ENCODE data around the gene TCFL5.

TCFL5 gene

DNA sequence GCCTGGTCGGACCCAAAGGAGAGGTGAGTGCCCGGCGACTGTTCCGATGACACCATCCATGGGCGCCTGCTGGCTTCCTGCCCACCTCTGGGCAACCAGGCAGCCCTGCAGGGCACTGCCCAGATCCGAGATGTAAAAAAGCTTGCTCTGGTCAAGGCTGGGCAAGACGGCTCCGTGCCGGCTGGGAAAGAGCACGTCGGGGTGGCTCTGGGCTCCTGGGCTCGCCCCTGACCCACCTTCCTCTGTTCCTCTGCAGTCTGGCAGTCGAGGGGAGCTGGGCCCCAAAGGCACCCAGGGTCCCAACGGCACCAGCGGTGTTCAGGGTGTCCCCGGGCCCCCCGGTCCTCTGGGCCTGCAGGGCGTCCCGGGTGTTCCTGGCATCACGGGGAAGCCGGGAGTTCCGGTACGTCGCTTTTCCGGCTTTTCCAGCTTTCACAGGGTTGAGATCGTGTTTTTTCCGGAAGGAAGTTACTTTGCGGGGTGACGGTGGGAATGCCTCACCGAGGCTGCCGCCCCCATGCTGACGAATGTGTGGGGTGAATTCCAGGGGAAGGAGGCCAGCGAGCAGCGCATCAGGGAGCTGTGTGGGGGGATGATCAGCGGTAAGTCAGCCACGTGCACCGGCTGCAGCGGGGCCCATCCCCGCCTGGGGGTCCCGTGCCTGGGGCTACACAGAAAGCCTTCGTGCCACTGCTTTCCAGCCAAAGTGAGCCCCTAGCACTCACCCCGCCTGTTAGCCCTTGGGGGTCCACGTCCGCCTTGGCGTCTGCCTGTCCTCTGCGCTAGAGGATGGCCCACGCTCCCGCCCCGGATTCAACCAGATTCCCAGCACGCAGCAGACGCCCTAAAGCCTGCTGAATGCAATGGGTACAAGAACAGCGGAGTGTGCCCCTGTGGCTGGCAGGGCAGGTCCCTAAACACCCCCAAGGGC lies 25.4 kb downstream of the TCFL5 start:
- FAIRE-seq (no peak), DNase-seq (ENCODE audit: low spot score) (no peak)

DNA sequence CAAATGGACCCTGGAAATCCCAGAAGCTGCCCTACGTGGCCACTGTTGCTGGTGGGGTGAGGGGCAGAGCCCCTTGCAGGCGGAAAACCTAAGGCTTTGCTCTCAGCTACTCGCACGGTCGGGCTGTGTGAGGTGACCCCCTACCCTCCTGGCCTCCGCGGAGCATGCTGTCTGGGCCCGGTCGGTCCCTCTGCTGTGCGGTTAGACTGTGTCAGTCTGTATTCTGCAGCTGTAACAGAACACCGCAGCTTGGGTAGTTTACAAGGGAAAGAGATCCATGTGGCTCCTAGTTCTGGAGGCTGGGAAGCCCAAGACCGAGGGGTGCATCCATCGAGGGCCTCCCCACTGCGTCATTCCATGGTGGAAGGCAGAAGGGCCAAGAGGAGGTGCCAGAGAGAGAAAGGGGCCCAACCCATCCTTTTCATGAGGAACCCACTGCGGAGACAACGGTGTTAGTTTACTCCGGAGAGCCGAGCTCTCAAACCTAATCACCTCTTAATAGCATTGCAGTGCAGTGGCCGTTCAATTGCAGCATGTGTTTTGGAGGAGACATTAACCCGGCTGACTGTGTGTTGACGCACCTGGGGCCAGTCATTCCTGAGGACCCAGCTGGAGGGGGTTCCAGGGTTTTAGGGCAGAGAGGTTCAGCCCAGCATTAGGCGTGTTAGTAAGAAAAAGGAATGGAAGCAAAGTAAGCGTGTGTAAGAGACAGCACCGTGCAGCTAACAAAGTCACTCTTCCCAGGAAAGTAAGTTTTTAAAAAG lies 26.5 kb downstream of the TCFL5 start:
- DNase-seq (ENCODE audit: low spot score): no peak
- FAIRE-seq: no peak

DNA sequence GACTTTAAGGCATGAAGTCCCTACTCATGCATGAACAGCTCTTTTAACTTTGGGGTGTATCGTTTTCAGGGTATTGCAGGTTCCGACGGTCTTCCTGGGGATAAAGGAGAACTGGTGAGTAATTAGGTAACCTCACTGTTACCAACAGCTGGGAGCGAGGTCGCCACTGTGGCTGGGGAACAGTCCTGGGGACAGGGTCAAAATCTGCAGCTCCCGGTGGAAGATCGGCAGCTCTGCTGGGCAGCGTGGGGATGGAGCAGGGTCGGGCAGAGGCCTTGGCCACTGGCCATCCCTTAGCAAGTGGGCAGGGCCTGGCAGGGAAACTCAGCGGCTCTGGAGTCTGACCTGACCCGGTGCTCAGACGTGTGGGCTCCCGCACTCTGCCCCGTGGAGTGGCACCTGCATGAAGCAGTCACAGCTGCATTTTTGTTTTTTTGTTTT lies 28.7 kb downstream of the TCFL5 start:
- FAIRE-seq (no peak), DNase-seq (ENCODE audit: low spot score) (no peak)

DNA sequence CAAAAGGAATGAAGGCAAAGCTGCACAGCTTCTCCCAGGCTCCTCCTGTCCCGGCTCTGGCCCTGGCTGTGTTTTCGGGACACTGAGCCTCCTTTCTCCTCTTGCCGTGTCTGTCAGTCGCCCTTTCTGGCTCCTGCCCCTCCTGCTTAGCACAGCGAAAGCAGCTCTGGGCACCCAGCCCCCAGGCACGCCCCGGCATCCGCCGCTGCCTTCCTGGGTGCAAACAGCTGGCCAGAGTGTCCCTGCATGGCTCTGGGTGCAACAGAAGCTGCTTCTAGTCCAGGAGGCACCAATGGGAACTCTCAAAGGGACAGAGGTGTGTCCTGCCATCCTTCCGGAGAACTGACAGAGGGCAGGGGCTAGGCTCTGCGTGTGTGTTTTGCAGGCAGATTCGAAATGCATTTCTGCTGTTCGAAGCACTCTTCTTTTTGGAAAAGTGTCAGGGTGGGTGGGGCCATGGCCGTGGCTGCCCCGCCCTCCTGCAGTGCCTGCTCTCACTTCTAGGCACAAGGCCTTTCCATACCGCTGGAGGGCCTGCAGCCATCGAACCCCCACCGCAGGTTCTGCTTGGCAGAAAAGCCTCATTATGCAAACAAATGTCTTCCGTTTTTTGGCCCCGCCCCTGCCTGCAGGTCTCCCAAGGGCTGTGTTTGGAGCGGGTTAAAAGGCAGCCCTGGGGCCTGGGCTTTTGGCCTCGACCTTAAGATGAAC lies 29.3 kb downstream of the TCFL5 start:
- no peak for DNase-seq (ENCODE audit: low spot score)
- FAIRE-seq: no peak

DNA sequence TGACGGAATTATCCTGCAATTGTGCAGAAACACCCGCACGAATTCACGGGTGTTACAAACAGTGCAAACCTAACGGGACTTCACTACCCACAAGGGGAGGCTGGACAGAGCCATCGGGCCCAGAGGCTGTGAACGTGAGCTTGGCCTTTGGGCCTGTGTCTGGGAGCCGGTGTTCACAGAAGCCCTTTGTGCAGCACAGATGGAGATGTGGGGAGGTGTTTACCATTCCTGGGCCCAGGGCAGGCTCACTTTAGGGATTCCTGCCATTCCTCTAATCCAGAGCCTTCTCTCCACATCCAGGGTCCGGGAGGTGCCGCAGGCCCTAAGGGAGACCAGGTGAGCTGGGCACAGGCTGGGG lies 29.8 kb downstream of the TCFL5 start:
- DNase-seq (ENCODE audit: low spot score) (no peak), FAIRE-seq (no peak)

DNA sequence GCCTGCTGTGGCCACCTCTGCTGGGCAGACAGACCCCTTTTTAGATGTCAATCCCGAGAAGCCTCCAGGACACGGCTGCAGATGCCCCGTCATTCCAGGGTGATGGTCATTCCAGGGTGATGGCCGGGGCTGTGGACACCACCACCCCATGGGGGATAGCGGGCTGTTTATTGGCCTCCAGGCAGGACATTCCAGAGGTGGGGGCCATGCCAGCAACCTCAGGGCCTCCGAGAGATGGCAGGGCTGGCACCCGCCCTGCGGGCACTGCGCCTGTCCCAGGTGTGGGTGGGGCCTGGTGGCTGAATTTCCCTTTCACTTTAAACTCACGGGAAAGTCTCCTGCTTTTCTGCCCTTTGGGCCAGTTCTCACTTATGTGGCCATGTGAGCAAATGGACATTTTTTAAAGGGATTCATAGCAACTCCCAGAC lies 30.2 kb downstream of the TCFL5 start:
- no peak for FAIRE-seq
- no peak for DNase-seq (ENCODE audit: low spot score)

DNA sequence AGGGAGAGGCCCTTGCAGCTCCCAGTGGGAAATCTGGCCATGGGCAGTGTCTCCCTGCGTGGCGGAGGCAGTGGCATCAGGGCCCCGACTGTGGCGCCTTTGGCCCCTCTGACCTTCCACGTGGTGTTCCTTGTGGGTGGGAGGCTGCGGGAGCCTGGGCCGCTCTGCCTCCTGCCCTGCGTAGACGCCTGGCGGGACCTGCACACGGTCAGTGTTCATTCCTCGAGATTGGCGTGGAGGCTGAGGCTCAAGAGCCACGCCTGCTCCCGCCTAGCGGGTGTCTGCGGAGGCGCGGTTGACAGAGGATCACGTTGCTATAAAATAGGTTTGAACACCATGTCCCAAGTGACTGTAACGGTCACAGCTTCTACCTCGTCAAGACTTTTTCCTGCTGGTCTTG lies 30.8 kb downstream of the TCFL5 start:
- DNase-seq (ENCODE audit: low spot score): no peak
- FAIRE-seq: no peak

DNA sequence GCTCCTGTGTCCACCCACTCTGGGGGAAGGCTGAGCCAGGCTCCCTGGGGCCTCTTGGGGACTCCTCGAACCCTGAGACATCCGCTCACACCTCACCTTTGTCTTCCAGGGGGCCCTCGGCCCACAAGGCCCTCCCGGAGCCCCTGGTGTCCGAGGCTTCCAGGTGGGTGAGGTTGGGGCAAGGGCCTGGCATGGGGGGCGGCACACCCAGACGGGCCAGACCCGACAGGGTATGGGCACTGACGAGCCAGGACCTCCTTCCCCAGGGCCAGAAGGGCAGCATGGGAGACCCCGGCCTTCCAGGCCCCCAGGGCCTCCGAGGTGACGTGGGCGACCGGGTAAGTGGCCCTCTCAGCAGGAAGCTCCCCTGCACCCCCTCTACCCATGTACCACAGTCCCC lies 31.4 kb downstream of the TCFL5 start:
- no peak for DNase-seq (ENCODE audit: low spot score)
- FAIRE-seq: no peak

DNA sequence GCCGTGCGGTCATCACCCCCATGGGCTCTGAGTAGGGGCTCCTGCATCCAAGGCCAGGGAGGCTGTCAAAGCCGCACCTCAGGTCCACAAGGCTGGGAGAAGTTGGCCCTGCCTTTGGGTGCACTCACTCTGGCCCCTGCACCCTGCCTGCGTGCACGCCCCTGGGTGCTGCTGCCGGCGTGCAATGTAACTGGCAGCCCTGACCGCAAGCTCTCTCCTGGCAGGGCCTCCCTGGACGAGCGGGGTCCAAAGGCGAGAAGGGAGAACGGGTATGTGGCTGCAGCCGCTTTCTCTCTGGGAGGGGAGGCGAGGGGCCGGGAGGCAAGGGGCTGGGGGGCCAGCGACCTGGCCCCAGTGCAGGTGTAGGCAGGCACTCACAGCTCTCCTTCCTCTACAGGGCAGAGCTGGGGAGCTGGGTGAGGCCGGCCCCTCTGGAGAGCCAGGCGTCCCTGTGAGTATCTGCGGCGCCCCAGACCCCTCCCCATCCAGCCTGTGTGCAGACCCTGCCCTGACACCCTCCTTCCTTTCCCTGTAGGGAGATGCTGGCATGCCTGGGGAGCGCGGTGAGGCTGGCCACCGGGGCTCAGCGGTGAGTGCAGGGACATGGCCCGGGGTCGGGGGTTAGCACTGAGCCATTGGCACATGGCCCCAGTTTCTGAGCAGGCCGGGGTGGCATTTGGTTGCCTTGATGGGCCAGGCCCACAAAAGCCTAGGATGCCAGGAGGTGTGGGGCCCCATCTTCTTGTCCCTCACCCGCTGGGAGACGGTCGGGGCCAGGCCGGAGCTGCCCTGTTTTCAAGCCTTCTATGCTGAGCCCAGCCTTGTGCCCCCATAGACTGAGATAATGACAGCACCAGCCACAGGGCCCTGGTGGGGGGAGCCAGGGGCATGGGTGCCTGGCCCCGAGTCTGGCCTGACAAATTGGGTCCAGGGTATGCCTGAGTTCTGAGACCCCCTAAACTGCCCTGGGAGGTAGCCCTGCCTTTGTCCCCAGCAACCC lies 32.1 kb downstream of the TCFL5 start:
- no peak for DNase-seq (ENCODE audit: low spot score)
- FAIRE-seq: no peak

DNA sequence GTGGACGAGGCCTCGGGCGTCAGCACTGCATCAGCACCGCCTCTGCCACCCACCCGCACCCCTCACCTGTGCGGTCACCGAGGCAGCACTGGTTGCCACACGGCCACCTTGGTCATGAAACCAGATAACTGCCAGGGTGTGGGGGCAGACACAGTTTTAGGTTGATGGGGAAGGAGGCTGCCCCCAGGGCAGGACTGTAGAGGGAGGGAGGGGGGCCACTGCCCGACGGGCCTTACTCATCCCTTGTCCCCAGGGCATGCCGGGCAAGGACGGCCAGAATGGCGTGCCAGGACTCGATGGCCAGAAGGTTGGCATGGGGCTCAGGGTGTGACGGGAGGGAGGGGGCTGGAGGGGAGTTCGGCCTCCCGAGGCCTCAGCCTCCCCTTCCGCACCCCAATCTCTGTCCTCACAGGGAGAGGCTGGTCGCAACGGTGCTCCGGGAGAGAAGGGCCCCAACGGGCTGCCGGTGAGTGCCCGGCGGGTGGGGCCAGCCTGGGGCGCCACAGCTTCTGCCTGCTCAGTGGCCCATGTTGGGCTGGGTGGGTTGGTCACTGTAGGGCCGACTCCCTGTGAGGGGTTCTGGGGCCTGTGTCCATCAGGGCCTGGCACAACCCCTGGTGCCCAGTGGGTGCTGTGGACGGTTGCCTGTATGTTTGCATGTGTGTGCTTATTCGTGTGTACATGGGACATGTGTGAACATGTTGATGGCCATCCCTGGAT lies 33.0 kb downstream of the TCFL5 start:
- DNase-seq (ENCODE audit: low spot score): no peak

DNA sequence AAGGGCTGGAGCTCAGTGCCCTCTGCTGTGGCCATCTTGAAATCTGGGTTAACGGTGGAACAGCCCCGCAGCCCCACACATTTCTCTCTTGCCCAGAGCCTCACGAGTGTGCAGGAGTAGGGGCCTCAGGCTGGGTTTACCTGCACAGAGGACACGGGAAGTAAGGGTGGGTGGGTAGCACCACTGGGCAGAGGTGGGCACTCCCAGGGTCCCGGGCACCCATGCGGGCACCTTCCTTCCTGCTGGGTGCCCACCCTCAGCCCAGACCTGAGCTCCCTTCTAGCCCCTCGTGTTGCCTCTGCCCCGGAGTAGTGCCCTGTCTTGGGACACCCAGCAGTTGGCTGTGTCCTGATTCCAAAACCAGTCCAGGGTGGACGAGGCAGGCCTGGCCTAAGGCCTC lies 33.6 kb downstream of the TCFL5 start:
- FAIRE-seq: no peak
- DNase-seq (ENCODE audit: low spot score): no peak

More for the DNA sequence above, 33.0 kb downstream of the TCFL5 start:
- FAIRE-seq: no peak

DNA sequence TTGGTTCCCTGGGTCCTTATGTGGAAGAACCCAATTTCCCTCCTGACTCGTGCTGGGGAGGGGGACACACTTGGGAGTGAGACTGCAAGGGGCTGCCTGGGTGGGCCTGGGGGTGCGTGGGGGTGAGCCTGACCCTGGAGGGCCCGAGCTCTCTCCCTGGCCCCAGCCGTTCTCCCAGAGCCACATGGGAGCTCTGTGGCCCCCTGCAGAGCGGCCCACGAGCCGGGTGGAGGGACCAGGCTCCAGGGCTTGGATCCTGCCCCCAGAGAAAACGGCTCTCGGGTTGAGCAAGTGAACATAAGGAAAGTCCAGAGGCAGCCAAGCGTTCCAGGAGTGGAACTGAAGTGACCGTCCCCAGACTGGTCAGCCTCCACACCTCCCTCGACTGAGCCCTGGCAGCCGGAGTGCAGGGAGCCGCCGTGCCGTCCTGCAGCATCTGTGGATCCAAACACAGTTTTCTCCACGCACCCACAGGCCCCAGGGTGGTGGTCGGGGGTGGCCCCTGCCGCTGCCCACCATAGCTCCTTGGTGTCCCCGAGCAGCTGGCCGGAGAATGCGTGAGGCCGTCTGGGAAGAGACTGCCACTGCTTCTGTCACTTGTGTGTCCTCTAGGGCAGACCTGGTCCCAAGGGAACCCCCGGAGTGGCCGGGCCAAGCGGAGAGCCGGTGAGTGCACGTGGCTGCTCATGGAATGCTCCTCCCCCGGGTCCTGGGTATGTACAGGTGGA lies 34.1 kb downstream of the TCFL5 start:
- DNase-seq (ENCODE audit: low spot score) (no peak), FAIRE-seq (no peak)

DNA sequence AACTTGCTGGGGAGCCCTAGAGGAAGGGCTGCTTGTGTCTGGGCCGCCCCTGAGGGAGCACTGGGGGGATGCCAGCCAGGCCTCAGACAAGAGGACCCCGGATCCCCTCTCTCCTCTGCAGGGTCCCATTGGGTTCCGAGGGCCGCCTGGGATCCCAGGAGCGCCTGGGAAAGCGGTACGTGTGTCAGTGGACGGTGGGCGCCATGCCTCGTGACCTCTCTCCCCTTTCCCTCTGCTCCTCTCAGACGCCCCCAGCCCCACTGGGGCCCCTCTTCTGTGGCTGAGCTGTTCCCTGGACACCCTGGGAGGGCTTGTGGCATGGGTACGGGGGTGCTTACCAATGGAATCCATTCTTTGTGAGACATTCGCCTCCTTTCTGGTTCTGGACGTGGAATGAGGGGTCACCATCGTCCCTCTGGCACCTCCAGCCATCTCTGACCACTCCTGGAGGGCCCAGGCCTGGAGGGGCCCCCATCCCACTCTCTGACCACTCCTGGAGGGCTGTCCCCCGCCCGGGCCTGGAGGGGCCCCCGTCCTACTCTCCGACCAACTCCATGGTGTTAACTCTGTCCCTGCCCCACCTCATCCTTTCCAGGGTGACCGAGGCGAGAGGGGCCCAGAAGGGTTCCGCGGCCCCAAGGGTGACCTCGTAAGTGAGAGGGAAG lies 34.8 kb downstream of the TCFL5 start:
- DNase-seq (ENCODE audit: low spot score) (no peak), FAIRE-seq (no peak)

DNA sequence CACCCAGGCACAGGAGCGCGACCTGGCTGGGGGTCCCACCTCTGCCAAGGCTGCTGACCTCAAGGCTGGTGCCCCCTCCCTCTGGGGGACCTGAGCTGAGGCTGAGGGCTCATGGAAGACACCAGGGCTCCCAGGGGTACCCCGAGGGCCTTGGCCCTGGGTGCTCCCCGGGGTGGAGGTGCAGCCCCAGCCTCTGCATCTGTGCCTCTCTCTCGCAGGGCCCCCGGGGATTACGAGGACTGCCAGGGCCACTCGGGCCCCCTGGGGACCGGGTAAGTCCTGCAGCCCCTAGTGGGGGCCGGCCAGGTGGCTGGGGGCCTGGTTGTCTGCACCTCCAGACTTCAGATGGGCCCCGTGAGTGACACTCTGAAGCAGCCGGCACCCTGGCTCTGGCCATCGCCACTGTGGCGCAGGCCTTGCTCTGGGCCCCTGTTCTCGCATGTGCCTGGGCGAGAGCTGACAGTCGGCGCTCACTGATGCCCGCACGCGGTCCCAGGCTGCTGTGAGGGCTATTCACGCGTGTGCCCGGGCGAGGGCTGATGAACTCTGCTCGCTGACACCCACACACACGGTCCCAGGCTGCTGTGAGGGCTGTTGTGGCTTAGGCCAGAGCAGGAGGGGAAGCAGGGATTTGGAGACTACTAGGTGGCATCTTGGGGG lies 35.5 kb downstream of the TCFL5 start:
- no peak for DNase-seq (ENCODE audit: low spot score)
- no peak for FAIRE-seq

DNA sequence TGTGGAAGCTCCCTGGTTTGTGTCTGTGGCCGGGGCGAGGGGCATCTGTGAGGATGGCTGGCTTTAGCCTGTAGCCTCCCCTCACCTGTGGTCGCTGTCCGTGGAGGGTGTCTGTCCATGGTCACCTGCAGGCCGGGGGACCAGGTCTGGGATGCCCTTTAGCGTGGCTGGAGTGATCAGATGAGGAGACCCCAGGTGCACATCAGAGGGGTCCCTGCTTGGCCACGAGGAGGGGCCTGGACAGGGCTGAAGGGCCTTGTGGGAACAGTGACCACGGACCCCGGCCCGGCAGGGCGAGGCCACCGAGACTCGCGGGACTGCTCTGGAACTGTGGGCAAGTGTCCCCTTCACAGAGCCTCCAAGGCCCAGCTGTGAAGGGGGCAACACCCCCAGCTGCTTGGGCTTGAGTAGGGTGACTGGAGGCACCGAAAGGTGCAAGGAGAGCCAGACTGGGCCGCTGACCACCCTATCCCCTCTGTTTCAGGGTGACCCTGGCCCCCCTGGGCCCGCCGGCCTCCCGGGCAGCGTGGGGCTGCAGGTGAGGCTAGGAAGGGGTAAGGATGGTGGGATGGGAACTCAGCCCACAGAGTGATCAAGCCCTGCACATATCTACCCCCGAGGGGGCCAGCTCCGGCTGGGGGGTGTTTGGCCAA lies 36.2 kb downstream of the TCFL5 start:
- no peak for DNase-seq (ENCODE audit: low spot score)
- FAIRE-seq: no peak

DNA sequence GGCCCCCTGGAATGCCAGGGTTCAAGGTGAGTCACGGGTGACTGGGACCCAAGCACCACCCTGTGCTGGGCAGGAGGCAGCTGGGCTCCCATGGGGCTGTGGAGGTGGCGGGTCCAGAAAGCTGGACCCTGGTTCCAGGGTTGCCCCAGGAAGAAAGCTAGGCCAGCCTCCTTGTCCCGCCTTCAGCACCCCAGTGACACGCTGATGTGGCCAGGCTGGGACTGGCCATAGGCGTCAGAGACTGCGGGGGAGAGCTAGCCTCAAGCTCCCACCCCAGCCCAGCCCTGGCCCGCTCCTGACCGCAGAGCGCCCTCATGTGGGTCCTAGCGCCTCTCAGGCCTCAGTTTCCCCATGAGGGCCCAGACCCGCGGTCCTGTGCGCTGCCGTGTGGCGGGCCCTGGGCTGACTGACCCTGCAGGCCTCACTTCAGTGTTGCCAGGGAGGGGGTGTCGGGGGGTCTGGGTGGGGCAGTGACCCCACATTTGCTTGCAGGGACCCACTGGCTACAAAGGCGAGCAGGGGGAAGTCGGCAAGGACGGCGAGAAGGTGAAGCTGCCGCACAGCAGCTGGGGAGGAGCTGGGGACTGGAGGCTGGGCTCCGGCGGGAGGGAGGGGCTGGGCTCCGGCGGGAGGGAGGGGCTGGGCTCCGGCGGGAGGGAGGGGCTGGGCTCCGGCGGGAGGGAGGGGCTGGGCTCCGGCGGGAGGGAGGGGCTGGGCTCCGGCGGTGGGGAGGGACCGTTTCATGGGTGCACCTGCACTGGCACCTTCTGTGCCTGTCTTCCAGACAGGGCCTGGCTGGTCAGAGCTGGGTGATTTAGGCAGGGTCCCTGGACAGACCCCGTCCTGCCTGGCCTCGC lies 36.9 kb downstream of the TCFL5 start:
- FAIRE-seq (no peak), DNase-seq (ENCODE audit: low spot score) (no peak)
